Peyer's patch (tissue), 4 donors: ENCODE data around the gene MAGIX.

ENCODE experiments used
- POLR2A ChIP-seq, 2 donors: fragments of 450-650 bp; IDR thresholded peaks; one replicate each; pipeline ENCODE4 v1.5.1; 2017; ENCODE audit warnings: antibody characterized with exemption in 2 of 2, mild to moderate bottlenecking in 2 of 2, moderate library complexity in 2 of 2
- TF ChIP-seq, protein P1 (sequence below), 6 experiments: fragments of 450-650 bp in 4 of 6; fragments of 200-600 bp in 2 of 6; sonication (generic) in 1 of 6; IDR thresholded peaks; one replicate each; pipeline ENCODE4 v1.5.1; 2017 to 2019; ENCODE audit warnings: antibody characterized with exemption in 6 of 6, mild to moderate bottlenecking in 3 of 6, moderate library complexity in 1 of 6

DNA sequence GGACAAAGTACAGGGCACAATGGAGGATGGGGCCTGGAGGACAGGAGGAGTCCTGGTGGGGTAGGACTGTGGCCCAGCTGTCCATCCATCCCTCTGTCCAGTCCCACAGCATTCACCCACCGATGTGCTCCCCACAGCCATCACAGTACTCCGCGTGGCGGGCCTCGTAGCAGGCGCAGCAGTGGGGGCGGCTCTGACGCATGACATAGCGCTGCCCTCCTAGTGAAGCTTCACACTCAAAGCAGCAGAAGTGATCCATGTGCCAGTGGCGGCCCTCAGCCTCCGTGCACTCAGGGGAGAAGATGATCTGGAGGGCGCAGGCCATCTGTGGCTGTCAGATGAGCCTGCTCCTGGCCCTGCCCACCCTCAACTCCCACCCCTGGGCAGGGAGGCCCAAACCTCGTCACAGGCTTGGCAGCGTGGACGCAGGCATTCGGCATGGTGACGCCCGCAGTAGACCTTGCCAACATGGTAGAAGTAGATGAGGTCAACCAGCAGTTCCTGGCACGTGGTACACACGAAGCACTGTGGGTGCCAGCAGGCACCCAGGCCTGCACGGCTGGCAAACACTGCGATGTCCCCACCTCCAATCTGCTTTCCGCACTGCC lies 15.4 kb downstream of the MAGIX start:
- TF ChIP-seq, protein P1, sequence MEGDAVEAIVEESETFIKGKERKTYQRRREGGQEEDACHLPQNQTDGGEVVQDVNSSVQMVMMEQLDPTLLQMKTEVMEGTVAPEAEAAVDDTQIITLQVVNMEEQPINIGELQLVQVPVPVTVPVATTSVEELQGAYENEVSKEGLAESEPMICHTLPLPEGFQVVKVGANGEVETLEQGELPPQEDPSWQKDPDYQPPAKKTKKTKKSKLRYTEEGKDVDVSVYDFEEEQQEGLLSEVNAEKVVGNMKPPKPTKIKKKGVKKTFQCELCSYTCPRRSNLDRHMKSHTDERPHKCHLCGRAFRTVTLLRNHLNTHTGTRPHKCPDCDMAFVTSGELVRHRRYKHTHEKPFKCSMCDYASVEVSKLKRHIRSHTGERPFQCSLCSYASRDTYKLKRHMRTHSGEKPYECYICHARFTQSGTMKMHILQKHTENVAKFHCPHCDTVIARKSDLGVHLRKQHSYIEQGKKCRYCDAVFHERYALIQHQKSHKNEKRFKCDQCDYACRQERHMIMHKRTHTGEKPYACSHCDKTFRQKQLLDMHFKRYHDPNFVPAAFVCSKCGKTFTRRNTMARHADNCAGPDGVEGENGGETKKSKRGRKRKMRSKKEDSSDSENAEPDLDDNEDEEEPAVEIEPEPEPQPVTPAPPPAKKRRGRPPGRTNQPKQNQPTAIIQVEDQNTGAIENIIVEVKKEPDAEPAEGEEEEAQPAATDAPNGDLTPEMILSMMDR (IDR thresholded peaks at IDR 0.05) = no peak
- no peak for TF ChIP-seq POLR2A (IDR thresholded peaks at IDR 0.05)
